Measurements from ENCODE around the gene LRTM1.

The LRTM1 gene
- 0 reads per million in 9 experiments for total RNA-seq

GRCh38 chr3:54928046-54928770, at the start of gene LRTM1:
LRTM1 (minus strand) TSS chr3:54928059; CDS start chr3:54927911, 148 bp downstream.
- H3K4me3 Mint-ChIP-seq, result no peak within 1 kb of the TSS

GRCh38 chr3:54977439-54977838, 49.6 kb upstream of the LRTM1 start:
- H3K9me3 Mint-ChIP-seq, result peaks cover 3 to 15% of the 10 kb centered on the region in 2 donors
- H3K27me3 Mint-ChIP-seq, result no peaks in the 10 kb centered on the region
- H3K4me1 Mint-ChIP-seq (ENCODE audit: low read depth in 2 of 2), result no peaks in the 10 kb centered on the region
- no peak overlapping the region for H3K27ac Mint-ChIP-seq
- DNase-seq (no peak), ATAC-seq (replicated peaks) (no peak)
- no peaks in the 10 kb centered on the region for H3K36me3 Mint-ChIP-seq (ENCODE audit: insufficient read depth)
- no peak overlapping the region for H3K4me3 Mint-ChIP-seq

More at GRCh38 chr3:54928046-54928770, at the start of gene LRTM1:
- no peak for ATAC-seq (replicated peaks)
- Mint-ChIP-seq H3K27me3 (no peaks in the 10 kb centered on the region), H3K36me3 (ENCODE audit: insufficient read depth) (no peaks in the 10 kb centered on the region), H3K4me1 (ENCODE audit: low read depth in 2 of 2) (no peaks in the 10 kb centered on the region), H3K9me3 (peaks cover 1 to 4% of the 10 kb centered on the region in 2 donors), H3K27ac (no peak within 1 kb of the TSS)
- no peak for DNase-seq

- H3K4me1 Mint-ChIP-seq (ENCODE audit: low read depth in 2 of 2), result peaks cover 0 to 1% of the 10 kb centered on the region in 2 donors
- DNase-seq, result no peak
- no peaks in the 10 kb centered on the region for H3K27me3 Mint-ChIP-seq
- no peak overlapping the region for H3K27ac Mint-ChIP-seq
- no peaks in the 10 kb centered on the region for H3K36me3 Mint-ChIP-seq (ENCODE audit: insufficient read depth)
- ATAC-seq (replicated peaks), result no peak
- peaks cover 8 to 15% of the 10 kb centered on the region in 2 donors for H3K9me3 Mint-ChIP-seq
- H3K4me3 Mint-ChIP-seq, result no peak overlapping the region
These were observed 43.0 kb upstream of the LRTM1 start for GRCh38 chr3:54970895-54971294.

- H3K9me3 Mint-ChIP-seq, result peaks cover 15 to 23% of the 10 kb centered on the region in 2 donors
- no peak overlapping the region for H3K4me3 Mint-ChIP-seq
- no peak for DNase-seq
- no peaks in the 10 kb centered on the region for H3K36me3 Mint-ChIP-seq (ENCODE audit: insufficient read depth)
- no peaks in the 10 kb centered on the region for H3K27me3 Mint-ChIP-seq
- H3K27ac Mint-ChIP-seq, result no peak overlapping the region
- H3K4me1 Mint-ChIP-seq (ENCODE audit: low read depth in 2 of 2), result peaks cover 0 to 1% of the 10 kb centered on the region in 2 donors
- no peak for ATAC-seq (replicated peaks)
These were observed 41.8 kb upstream of the LRTM1 start for GRCh38 chr3:54969652-54970051.

DNA sequence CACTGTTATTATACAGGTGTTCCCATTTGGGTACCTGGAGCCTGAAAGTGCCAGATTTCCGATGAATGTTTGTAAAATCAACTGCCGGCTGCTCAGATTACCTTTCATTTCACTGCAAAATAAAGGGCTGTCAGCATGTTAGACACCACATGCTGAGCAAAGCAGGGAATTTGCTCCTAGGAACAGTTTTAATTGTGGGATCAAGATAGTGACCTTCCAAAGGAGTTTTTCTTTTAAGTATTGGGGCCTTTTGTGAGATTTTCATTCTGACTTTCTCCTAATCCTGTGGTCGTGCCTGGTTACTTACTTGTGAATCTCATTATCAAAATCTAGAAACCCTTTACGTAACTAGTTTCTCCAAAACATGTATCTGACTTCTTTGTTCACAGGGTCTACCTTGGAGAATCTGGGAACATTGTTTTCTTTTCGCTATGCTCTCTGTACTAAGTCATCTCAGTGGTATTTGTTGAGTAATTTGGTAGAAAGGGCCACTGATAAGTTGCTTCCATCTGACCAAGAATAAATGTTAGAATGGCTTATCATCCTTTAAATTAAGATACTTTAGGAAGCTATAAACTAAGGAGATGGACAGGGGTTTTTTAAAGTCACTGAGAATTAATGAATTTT, 40.8 kb upstream of the LRTM1 start:
- Mint-ChIP-seq H3K36me3 (ENCODE audit: insufficient read depth) (no peaks in the 10 kb centered on the region), H3K27me3 (no peaks in the 10 kb centered on the region), H3K4me3 (no peak overlapping the region), H3K4me1 (ENCODE audit: low read depth in 2 of 2) (peaks cover 0 to 1% of the 10 kb centered on the region in 2 donors), H3K9me3 (peaks cover 15 to 17% of the 10 kb centered on the region in 2 donors), H3K27ac (no peak overlapping the region)
- ATAC-seq (replicated peaks) (no peak), DNase-seq (no peak)

DNA sequence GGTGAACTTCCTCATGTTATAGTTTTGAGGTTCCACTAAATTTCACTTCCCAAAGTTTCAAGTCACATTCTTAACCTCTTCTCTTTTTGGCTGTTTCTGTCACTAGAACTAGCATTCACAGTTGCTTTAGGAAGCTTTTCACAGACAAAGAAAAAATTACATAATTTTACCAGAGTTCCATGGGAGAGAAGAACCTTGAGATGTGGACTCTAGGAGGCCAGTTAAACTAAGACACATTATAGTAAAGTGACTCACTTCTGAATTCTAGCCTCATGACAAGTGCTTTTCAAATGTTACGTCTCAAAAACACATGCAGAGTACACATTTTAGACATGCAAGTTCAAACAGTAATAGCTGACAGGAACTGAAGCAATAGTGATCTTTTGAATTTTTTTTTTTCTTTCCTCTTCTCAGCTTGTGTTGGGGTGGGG, 39.9 kb upstream of the LRTM1 start:
- Mint-ChIP-seq H3K27me3 (no peaks in the 10 kb centered on the region), H3K27ac (no peak overlapping the region), H3K4me1 (ENCODE audit: low read depth in 2 of 2) (peaks cover 0 to 1% of the 10 kb centered on the region in 2 donors), H3K4me3 (no peak overlapping the region), H3K9me3 (peaks cover 15 to 16% of the 10 kb centered on the region in 2 donors), H3K36me3 (ENCODE audit: insufficient read depth) (no peaks in the 10 kb centered on the region)
- ATAC-seq (replicated peaks), result no peak
- no peak for DNase-seq

GRCh38 chr3:54966979-54967378, 39.1 kb upstream of the LRTM1 start:
- Mint-ChIP-seq H3K4me1 (ENCODE audit: low read depth in 2 of 2) (peaks cover 0 to 1% of the 10 kb centered on the region in 2 donors), H3K9me3 (peaks cover 15 to 16% of the 10 kb centered on the region in 2 donors), H3K27ac (no peak overlapping the region), H3K27me3 (no peaks in the 10 kb centered on the region), H3K36me3 (ENCODE audit: insufficient read depth) (no peaks in the 10 kb centered on the region), H3K4me3 (no peak overlapping the region)
- no peak for ATAC-seq (replicated peaks)
- no peak for DNase-seq

GRCh38 chr3:54965746-54966145, 37.9 kb upstream of the LRTM1 start:
- H3K36me3 Mint-ChIP-seq (ENCODE audit: insufficient read depth), result no peaks in the 10 kb centered on the region
- H3K27ac Mint-ChIP-seq, result no peak overlapping the region
- no peak for DNase-seq
- peaks cover 0 to 1% of the 10 kb centered on the region in 2 donors for H3K4me1 Mint-ChIP-seq (ENCODE audit: low read depth in 2 of 2)
- H3K9me3 Mint-ChIP-seq, result peaks cover 11 to 14% of the 10 kb centered on the region in 2 donors
- no peak for ATAC-seq (replicated peaks)
- no peak overlapping the region for H3K4me3 Mint-ChIP-seq
- no peaks in the 10 kb centered on the region for H3K27me3 Mint-ChIP-seq

DNA sequence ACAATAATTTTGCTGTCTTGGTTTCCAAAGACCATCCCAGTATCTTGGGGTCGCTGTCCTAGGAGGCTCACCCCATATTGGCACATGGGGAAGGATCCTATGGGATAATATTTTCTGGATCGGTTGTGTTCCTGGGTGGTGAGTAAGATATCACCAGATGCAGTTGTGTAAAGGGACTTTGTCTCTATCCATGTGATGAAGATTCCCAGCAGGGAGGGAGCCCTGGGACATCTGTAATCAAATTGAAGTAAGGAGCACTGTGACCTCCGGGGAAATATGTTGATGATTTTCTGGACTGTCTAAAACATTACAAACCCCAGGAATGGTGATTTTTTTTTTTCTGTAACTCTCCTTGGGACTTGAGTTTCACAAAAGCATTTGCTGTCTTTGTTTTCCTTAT, 36.2 kb upstream of the LRTM1 start:
- Mint-ChIP-seq H3K4me1 (ENCODE audit: low read depth in 2 of 2) (no peaks in the 10 kb centered on the region), H3K27me3 (no peaks in the 10 kb centered on the region), H3K27ac (no peak overlapping the region), H3K9me3 (peaks cover 8 to 9% of the 10 kb centered on the region in 2 donors), H3K4me3 (no peak overlapping the region), H3K36me3 (ENCODE audit: insufficient read depth) (no peaks in the 10 kb centered on the region)
- no peak for DNase-seq
- no peak for ATAC-seq (replicated peaks)

GRCh38 chr3:54963641-54964040, 35.8 kb upstream of the LRTM1 start:
- Mint-ChIP-seq H3K4me1 (ENCODE audit: low read depth in 2 of 2) (no peaks in the 10 kb centered on the region), H3K27me3 (no peaks in the 10 kb centered on the region), H3K36me3 (ENCODE audit: insufficient read depth) (no peaks in the 10 kb centered on the region), H3K9me3 (peaks cover 8 to 9% of the 10 kb centered on the region in 2 donors), H3K27ac (no peak overlapping the region), H3K4me3 (no peak overlapping the region)
- DNase-seq, result no peak
- no peak for ATAC-seq (replicated peaks)

DNA sequence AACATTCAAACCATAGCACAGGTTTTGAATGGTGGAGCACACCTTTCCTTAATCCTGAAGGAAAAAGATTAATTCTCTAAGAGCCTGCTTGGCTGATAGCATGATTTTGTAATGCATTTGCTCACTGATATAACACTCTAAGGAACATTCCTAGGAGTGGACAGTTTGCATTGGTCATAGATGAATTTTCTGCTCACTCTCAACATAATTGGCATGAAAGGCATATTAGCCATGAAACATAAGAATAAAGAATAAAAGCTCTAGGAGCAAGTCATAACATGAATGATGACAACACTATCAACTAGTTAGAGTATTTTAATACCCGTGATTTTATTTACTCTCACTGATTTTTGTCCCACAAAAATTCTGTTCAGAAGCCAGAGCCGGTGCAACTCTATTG, 34.3 kb upstream of the LRTM1 start:
- no peak overlapping the region for H3K4me3 Mint-ChIP-seq
- no peak for DNase-seq
- no peak for ATAC-seq (replicated peaks)
- no peaks in the 10 kb centered on the region for H3K4me1 Mint-ChIP-seq (ENCODE audit: low read depth in 2 of 2)
- H3K27me3 Mint-ChIP-seq, result no peaks in the 10 kb centered on the region
- H3K36me3 Mint-ChIP-seq (ENCODE audit: insufficient read depth), result no peaks in the 10 kb centered on the region
- H3K27ac Mint-ChIP-seq, result no peak overlapping the region
- peaks cover 9 to 10% of the 10 kb centered on the region in 2 donors for H3K9me3 Mint-ChIP-seq

DNA sequence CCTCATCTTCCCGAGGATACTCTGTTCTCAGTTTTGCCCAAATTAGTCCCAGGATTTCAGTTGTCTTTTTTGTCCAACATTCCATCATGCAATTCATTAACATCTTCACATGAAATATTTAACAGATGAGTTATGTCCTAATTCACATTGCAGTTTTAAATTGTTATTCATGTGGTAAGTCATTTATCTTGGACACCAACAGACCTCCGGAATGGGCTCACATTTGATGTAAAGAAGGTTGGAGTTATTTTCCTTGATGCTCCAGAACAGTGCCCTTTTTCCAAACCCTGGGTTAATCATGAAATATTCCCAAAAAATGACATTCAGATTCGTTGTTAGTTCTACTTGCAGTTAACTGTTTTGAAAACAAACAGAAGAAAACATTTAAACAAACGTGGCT, 32.8 kb upstream of the LRTM1 start:
- H3K27me3 Mint-ChIP-seq, result no peaks in the 10 kb centered on the region
- peaks cover 6 to 10% of the 10 kb centered on the region in 2 donors for H3K9me3 Mint-ChIP-seq
- no peak overlapping the region for H3K4me3 Mint-ChIP-seq

DNA sequence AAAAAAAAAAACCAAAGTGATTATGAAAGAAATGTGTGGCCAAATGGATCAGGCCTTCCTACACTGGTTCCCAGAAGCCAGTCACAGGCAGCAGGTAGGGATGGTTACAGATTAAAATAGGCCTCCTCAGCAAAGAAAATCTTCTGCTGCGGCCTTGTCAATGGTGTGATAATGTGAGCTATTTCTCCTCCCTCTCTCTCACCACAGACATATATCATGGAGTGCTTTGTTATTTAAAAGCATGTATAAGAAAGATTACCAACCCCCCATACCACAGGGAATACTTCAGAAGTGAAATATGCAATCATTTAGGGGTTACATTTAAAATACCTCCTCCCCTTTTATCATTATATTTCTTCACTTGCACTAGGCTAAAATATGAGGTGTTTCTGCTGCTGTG, 32.2 kb upstream of the LRTM1 start:
- H3K9me3 Mint-ChIP-seq, result peaks cover 0 to 5% of the 10 kb centered on the region in 2 donors
- no peaks in the 10 kb centered on the region for H3K36me3 Mint-ChIP-seq (ENCODE audit: insufficient read depth)
- no peaks in the 10 kb centered on the region for H3K27me3 Mint-ChIP-seq
- ATAC-seq (replicated peaks) (no peak), DNase-seq (no peak)
- no peaks in the 10 kb centered on the region for H3K4me1 Mint-ChIP-seq (ENCODE audit: low read depth in 2 of 2)
- no peak overlapping the region for H3K4me3 Mint-ChIP-seq
- no peak overlapping the region for H3K27ac Mint-ChIP-seq

More for the DNA sequence above, 32.8 kb upstream of the LRTM1 start:
- no peak for DNase-seq
- no peaks in the 10 kb centered on the region for H3K4me1 Mint-ChIP-seq (ENCODE audit: low read depth in 2 of 2)
- H3K36me3 Mint-ChIP-seq (ENCODE audit: insufficient read depth), result no peaks in the 10 kb centered on the region
- ATAC-seq (replicated peaks), result no peak
- H3K27ac Mint-ChIP-seq, result no peak overlapping the region

DNA sequence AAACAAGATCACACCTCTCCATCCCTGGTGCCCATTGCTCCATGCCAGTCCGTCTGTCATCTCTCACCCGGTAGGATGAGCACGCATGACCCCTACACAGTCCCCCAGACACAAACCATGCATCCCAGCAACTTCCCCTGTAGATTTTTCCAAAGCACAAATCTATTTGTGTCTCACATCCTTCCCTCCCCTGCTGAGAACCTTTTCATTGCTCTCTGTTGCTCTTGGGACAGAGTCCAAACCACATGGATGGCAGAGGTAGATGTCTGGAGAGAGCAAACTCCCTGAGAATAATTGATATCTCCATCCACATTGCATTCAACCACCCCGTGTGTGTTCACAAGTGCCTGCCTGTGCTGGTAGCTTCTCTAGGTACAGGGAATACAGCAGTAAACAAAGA, 29.9 kb upstream of the LRTM1 start:
- DNase-seq, result no peak
- Mint-ChIP-seq H3K9me3 (peaks cover 0 to 5% of the 10 kb centered on the region in 2 donors), H3K27me3 (no peaks in the 10 kb centered on the region), H3K4me3 (no peak overlapping the region), H3K36me3 (ENCODE audit: insufficient read depth) (no peaks in the 10 kb centered on the region), H3K27ac (no peak overlapping the region), H3K4me1 (ENCODE audit: low read depth in 2 of 2) (no peaks in the 10 kb centered on the region)
- ATAC-seq (replicated peaks), result no peak
